NT2/D1 (cell line): ENCODE data around the gene CSRP1.

ENCODE experiments used
- DNase-seq: peaks from one replicate; pipeline ENCODE4 v3.0.0-alpha.2; 2011; ENCODE audit warnings: low read depth, low spot score
- H3K27me3 ChIP-seq: 2 replicates; pipeline ENCODE4 v1.6.0; 2011; ENCODE audit warnings: mild to moderate bottlenecking; ENCODE audit not compliant: insufficient read length, insufficient read depth
- H3K36me3 ChIP-seq: 2 replicates; pipeline ENCODE4 v1.6.1; 2011; ENCODE audit warnings: mild to moderate bottlenecking, low read length, mixed read lengths; ENCODE audit not compliant: insufficient read depth, insufficient read length
- H3K4me1 ChIP-seq: 2 replicates; pipeline ENCODE4 v1.5.1; 2011; ENCODE audit not compliant: insufficient read depth, insufficient read length
- H3K4me3 ChIP-seq: 2 replicates; pipeline ENCODE4 v1.5.1; 2011; ENCODE audit warnings: low read depth; ENCODE audit not compliant: insufficient read length
- H3K9ac ChIP-seq: 2 replicates; pipeline ENCODE4 v1.6.0; 2011; ENCODE audit warnings: low read depth; ENCODE audit not compliant: insufficient read length
- H3K9me3 ChIP-seq: 2 replicates; pipeline ENCODE4 v1.5.1; 2011; ENCODE audit warnings: mild to moderate bottlenecking, low read length; ENCODE audit not compliant: insufficient read depth
- SUZ12 ChIP-seq: IDR thresholded peaks from 2 replicates; pipeline ENCODE4 v1.6.1; 2011; ENCODE audit not compliant: insufficient read length, insufficient read depth; ENCODE audit errors: extremely low read depth
- YY1 ChIP-seq: IDR thresholded peaks from 2 replicates; pipeline ENCODE4 v1.6.1; 2011; ENCODE audit not compliant: insufficient read length, insufficient read depth
- ZNF274 ChIP-seq: IDR thresholded peaks from 2 replicates; pipeline ENCODE4 v1.6.1; 2011; ENCODE audit warnings: mild to moderate bottlenecking, low read depth, low read length

Gene CSRP1

GRCh38 chr1:201491896-201492511 lies 14.9 kb downstream of the CSRP1 start:
- Histone ChIP-seq H3K27me3 (no peaks in the 10 kb centered on the region), H3K36me3 (peaks cover 23% of the 10 kb centered on the region), H3K9me3 (no peaks in the 10 kb centered on the region; the same call in 1 of the 2 replicates), H3K4me1 (peaks cover 25% of the 10 kb centered on the region), H3K4me3 (no peak overlapping the region), H3K9ac (no peak overlapping the region)
- no peak for DNase-seq
- TF ChIP-seq ZNF274 (no peak), SUZ12 (no peak), YY1 (no peak)

DNA sequence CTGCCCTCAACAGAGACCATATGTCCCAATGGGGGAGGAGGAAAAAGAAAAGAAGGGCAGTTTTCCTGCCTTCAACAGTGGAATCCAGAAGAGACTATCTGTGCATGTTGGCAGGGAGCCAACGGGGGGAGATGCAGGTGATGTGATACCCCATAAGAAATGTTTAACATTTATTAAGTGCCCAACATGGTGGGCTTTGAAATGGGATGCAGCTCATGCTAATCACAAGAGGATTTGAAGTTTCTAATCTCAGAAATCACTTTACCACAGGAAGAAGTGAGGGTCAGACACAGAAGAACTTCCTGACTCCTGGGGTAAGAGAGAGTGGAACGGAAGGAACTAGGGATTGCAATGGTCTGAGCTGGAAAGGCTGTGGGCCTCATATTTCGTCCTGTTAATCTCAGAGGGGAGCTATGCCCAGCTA lies 16.2 kb downstream of the CSRP1 start:
- Histone ChIP-seq H3K36me3 (peaks cover 23% of the 10 kb centered on the region), H3K9ac (no peak overlapping the region), H3K9me3 (no peaks in the 10 kb centered on the region; the same call in 1 of the 2 replicates), H3K27me3 (no peaks in the 10 kb centered on the region), H3K4me3 (no peak overlapping the region), H3K4me1 (peaks cover 18% of the 10 kb centered on the region)
- no peak for DNase-seq
- TF ChIP-seq YY1 (no peak), ZNF274 (no peak), SUZ12 (no peak)

- no peak overlapping the region for H3K4me3 ChIP-seq
- no peak for DNase-seq
These were observed 17.2 kb downstream of the CSRP1 start for GRCh38 chr1:201489643-201490261.

DNA sequence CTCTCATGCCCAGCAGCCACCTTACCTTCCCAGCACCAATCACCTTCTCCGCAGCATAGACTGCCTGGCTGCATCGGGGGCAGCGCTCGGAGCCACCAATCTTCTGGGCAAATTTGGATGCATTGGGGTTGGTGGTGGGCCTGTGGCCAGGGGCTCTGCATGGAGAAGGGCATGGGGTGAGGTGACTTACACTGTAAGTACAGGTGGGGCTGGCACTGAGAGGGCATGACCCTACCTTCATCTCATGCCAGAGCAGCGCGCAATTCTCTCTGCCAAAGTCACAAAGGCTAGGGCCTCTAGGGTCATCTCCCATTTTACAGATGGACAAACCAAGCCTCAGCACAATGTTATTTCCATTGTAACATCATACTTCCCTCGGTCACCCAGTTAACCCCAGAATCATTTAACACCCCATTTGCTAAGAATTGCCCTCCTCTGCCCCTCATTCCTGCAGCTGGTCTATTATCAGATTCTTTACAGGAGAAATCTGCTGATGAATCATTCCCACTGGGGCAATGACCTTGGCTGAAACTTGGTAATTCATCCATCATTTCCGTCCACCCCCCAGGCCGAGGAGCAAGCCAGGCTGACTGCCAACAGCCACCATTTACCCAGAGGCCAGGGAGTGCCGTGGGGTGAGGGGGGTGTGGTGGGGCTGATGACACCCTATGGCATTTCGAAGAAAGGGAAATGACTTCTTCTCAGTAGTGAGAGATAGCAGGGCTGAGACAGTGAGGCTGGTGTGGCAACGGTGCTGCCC lies 17.9 kb downstream of the CSRP1 start:
- no peak overlapping the region for H3K9ac ChIP-seq
- no peak overlapping the region for H3K4me3 ChIP-seq
- DNase-seq, result no peak
- peaks cover 5% of the 10 kb centered on the region for H3K4me1 ChIP-seq
- peaks cover 22% of the 10 kb centered on the region for H3K36me3 ChIP-seq
- H3K9me3 ChIP-seq, result no peaks in the 10 kb centered on the region; the same call in 1 of the 2 replicates
- TF ChIP-seq YY1 (no peak), SUZ12 (no peak), ZNF274 (no peak)
- H3K27me3 ChIP-seq, result no peaks in the 10 kb centered on the region

More at GRCh38 chr1:201489643-201490261, 17.2 kb downstream of the CSRP1 start:
- TF ChIP-seq ZNF274 (no peak), YY1 (no peak), SUZ12 (no peak)
- peaks cover 13% of the 10 kb centered on the region for H3K4me1 ChIP-seq
- no peaks in the 10 kb centered on the region; the same call in 1 of the 2 replicates for H3K9me3 ChIP-seq
- H3K9ac ChIP-seq, result no peak overlapping the region
- no peaks in the 10 kb centered on the region for H3K27me3 ChIP-seq
- peaks cover 17% of the 10 kb centered on the region for H3K36me3 ChIP-seq

- H3K27me3 ChIP-seq, result no peaks in the 10 kb centered on the region
- no peak overlapping the region for H3K9ac ChIP-seq
- H3K36me3 ChIP-seq, result peaks cover 23% of the 10 kb centered on the region
- no peak for DNase-seq
- H3K4me1 ChIP-seq, result no peaks in the 10 kb centered on the region
- TF ChIP-seq ZNF274 (no peak), SUZ12 (no peak), YY1 (no peak)
- no peaks in the 10 kb centered on the region for H3K9me3 ChIP-seq
- no peak overlapping the region for H3K4me3 ChIP-seq
These were observed 19.2 kb downstream of the CSRP1 start for GRCh38 chr1:201487742-201488141.

- DNase-seq, result no peak
- Histone ChIP-seq H3K36me3 (peaks cover 23% of the 10 kb centered on the region), H3K4me3 (no peak overlapping the region), H3K9me3 (no peaks in the 10 kb centered on the region), H3K4me1 (peaks cover 6% of the 10 kb centered on the region), H3K9ac (no peak overlapping the region), H3K27me3 (peaks cover 8% of the 10 kb centered on the region)
- TF ChIP-seq ZNF274 (no peak), YY1 (no peak)
These were observed 20.7 kb downstream of the CSRP1 start for GRCh38 chr1:201486187-201486586.

DNA sequence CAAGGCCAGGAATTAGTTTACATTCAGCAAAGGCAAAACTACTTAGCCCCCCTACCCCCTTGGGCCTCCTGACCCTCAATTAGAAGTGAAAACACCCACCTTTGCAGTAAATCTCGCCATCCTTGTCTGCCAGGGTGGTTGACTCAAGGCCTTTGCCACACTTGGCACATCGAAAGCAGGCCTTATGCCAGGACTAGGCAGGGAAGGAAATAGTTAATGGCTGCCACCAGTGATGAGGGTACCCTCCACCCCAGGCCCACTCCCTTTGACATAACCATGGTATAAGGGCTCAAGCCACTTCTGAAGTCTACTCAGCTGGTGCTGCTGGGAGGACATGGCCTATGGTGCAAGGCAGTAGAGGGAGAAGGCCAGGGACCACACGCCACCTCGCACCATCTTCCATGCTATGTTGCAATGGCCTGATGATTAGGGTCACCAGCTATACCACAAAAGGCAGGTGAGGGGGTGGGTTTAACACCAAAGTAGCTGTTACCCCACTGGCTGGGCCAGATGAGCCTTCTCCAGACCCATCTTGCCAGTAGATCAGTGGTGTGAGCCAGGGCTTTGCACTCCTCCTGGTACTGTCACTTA lies 21.6 kb downstream of the CSRP1 start:
- TF ChIP-seq ZNF274 (no peak), YY1 (no peak), SUZ12 (no peak)
- Histone ChIP-seq H3K4me3 (no peak overlapping the region), H3K9me3 (no peaks in the 10 kb centered on the region), H3K27me3 (peaks cover 12% of the 10 kb centered on the region), H3K36me3 (peaks cover 18% of the 10 kb centered on the region), H3K4me1 (peaks cover 8% of the 10 kb centered on the region), H3K9ac (no peak overlapping the region)
- DNase-seq, result no peak
